Colonic mucosa (tissue), 4 donors: Measurements from ENCODE around the gene FRS3. TPM values are rescaled to one million over a fixed set of nuclear protein-coding genes. Genes with fewer than 3 reads are reported as not detected.
A peak's percentile ranks its signal among the peaks of the same experiment; 100 is the strongest.
"Not testable (repeated sequence)": the region's sequence is repeated elsewhere in the genome, so short reads cannot be mapped to it uniquely, and the experiment has no call there.

ENCODE experiments used
- DNase-seq: peaks from one replicate; pipeline ENCODE4 v3.0.0-alpha.2; 2020
- H3K27ac ChIP-seq: fragments of 200-600 bp; one replicate; pipeline ENCODE4 v1.8.0; 2021
- H3K27me3 ChIP-seq: fragments of 200-600 bp; one replicate; pipeline ENCODE4 v1.8.0; 2021
- H3K36me3 ChIP-seq: fragments of 200-600 bp; one replicate; pipeline ENCODE4 v1.8.0; 2021
- H3K4me1 ChIP-seq: fragments of 200-600 bp; one replicate; pipeline ENCODE4 v1.8.0; 2021; ENCODE audit warnings: mild to moderate bottlenecking
- H3K4me3 ChIP-seq: fragments of 200-600 bp; one replicate; pipeline ENCODE4 v1.8.0; 2021
- H3K9ac ChIP-seq, 2 donors: one replicate each; pipeline ENCODE4 v1.7.0; 2013; ENCODE audit warnings: control low read depth in 2 of 2, low read depth in 2 of 2, low read length in 2 of 2
- H3K9me3 ChIP-seq: fragments of 200-600 bp; one replicate; pipeline ENCODE4 v1.8.0; 2021
- intact Hi-C: fragments of 100-400 bp; cut with DNase I; formaldehyde crosslinking; loops from one replicate; pipeline ENCODE4 v1.14.1; 2022
- total RNA-seq, 2 donors: library from RNA; stranded (reverse); fragmentation: NEBNext Ultra II Directional in 1 of 2; extraction: Animal tissue kit (Norgen Biotek cat#: 25700) in 1 of 2; gene quantifications; one replicate each; pipeline ENCODE4 v1.2.1, GENCODE V29; 2021
- TF ChIP-seq, protein P1 (sequence below): fragments of 200-600 bp; IDR thresholded peaks from one replicate; pipeline ENCODE4 v1.8.0; 2022; ENCODE audit warnings: antibody characterized with exemption, mild to moderate bottlenecking
- donor health status: healthy.
- donor health status: DM: no; HTN: no; CAD: no.
- donor health status: DM: no; HTN: no; CAD: no.

Gene FRS3
- total RNA-seq, 2 donors from 2014 or later, result 2.7 to 3.4 TPM

DNA sequence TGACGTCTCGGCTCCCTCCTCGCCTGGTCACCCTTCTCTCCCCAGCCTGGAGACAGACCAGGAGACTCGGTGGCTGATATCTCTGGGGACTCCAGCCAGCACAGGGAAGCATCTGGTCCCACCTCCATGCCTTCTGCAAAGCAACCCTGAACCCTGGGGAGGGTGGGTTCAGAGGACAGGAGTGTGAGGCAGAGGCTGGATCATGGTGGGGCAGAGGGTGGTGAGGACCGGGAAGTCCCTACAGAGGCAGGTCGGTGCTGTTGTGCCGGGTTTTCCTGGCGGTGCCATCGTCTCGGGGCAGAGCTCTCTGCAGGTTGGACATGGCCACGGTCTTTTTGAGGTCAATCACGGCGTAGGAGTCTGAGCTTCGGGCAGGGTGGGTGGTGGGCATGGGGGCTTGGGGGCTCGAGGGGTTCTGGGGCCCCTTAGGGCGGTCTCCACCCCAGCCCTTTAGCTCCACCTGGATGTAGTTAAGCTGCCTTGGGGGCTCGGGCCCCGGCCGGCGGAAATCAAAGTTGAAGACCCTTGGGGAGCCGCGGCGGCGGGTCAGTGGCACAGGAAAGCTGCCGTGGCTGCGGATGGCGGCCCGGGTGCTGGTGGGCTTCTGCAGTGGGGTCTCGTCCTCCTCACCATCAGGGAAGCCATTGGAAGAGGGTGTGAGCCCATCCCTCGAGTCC, 9.2 kb downstream of the FRS3 start:
- TF ChIP-seq, protein P1, sequence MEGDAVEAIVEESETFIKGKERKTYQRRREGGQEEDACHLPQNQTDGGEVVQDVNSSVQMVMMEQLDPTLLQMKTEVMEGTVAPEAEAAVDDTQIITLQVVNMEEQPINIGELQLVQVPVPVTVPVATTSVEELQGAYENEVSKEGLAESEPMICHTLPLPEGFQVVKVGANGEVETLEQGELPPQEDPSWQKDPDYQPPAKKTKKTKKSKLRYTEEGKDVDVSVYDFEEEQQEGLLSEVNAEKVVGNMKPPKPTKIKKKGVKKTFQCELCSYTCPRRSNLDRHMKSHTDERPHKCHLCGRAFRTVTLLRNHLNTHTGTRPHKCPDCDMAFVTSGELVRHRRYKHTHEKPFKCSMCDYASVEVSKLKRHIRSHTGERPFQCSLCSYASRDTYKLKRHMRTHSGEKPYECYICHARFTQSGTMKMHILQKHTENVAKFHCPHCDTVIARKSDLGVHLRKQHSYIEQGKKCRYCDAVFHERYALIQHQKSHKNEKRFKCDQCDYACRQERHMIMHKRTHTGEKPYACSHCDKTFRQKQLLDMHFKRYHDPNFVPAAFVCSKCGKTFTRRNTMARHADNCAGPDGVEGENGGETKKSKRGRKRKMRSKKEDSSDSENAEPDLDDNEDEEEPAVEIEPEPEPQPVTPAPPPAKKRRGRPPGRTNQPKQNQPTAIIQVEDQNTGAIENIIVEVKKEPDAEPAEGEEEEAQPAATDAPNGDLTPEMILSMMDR, result no peak
- Histone ChIP-seq H3K9ac (no peak overlapping the region), H3K36me3 (no peaks in the 10 kb centered on the region), H3K27ac (no peak overlapping the region), H3K27me3 (no peaks in the 10 kb centered on the region), H3K9me3 (no peaks in the 10 kb centered on the region), H3K4me3 (no peak overlapping the region), H3K4me1 (peaks cover 4% of the 10 kb centered on the region)
- no peak for DNase-seq
- intact Hi-C loops, result loop anchor here (10.0 kb wide), 2 partner anchors 166 to 406 kb away; no protein-coding TSS in a partner anchor

DNA sequence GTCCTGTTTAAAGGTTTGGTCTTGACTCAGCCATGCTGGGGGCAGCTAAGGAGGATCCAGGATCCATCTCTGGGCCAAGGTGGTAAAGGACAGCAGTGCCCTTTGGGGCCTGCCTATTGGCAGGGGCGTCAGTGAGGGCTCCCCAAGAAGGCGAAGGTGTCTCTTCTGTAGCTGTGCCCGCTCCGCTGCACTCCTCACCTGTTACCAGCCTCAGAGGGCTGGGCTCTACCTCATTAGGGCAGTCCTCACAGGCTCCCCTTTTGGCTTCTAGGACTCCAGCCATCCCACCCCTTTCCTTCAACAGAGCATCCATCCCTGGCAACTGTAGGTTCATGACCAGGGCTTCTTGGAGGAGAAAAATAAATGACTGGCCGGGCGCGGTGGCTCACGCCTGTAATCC, 10.3 kb downstream of the FRS3 start:
- H3K27ac ChIP-seq, result no peak overlapping the region
- TF ChIP-seq, protein P1, result no peak
- no peak overlapping the region for H3K9ac ChIP-seq
- no peak for DNase-seq
- no peaks in the 10 kb centered on the region for H3K36me3 ChIP-seq
- H3K4me3 ChIP-seq, result no peak overlapping the region
- H3K9me3 ChIP-seq, result no peaks in the 10 kb centered on the region
- peaks cover 4% of the 10 kb centered on the region for H3K4me1 ChIP-seq
- intact Hi-C loops, result no loop called here
- H3K27me3 ChIP-seq, result no peaks in the 10 kb centered on the region

DNA sequence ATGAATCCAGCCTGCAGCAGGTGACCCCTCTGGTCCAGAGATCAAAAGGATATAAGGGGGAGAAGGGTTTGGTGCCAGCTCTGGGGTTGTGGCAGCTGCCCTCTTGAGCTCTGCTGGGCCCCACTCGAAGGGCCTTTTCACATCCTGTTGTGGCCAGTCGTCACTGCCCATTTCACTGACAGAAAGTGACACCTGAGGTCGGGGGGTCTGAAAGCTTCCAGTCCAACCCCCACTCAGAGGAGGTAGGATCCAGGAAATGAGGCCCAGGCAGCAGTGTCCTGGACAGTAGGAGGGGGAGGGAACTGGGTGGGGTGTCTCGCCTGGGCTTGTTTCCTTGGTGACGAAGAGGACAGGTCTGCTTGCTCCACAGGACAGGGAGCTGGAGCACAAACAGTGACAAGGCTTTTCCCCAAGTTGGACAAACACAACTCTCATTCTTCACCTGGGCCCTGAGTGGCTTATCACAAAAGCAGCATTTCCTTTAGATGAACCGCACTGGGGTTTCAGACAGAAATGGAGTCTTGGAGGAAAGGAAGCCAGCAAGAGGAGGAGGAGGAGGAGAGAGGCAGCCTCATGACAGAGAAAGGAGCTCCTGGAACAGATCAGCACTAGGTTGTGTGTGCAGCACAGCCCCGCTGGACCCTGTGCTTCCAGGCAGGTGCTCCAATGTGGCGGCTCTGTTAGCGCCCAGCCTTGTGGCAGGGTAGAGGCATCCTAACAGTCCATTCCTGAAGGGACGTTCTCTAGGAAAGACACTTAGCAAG, 11.0 kb downstream of the FRS3 start:
- intact Hi-C loops, result no loop called here
- Histone ChIP-seq H3K9me3 (no peaks in the 10 kb centered on the region), H3K36me3 (no peaks in the 10 kb centered on the region), H3K4me3 (no peak overlapping the region), H3K9ac (no peak overlapping the region), H3K27me3 (no peaks in the 10 kb centered on the region), H3K4me1 (peaks cover 4% of the 10 kb centered on the region), H3K27ac (no peak overlapping the region)
- TF ChIP-seq, protein P1, result no peak
- peak; percentile 60 for DNase-seq

DNA sequence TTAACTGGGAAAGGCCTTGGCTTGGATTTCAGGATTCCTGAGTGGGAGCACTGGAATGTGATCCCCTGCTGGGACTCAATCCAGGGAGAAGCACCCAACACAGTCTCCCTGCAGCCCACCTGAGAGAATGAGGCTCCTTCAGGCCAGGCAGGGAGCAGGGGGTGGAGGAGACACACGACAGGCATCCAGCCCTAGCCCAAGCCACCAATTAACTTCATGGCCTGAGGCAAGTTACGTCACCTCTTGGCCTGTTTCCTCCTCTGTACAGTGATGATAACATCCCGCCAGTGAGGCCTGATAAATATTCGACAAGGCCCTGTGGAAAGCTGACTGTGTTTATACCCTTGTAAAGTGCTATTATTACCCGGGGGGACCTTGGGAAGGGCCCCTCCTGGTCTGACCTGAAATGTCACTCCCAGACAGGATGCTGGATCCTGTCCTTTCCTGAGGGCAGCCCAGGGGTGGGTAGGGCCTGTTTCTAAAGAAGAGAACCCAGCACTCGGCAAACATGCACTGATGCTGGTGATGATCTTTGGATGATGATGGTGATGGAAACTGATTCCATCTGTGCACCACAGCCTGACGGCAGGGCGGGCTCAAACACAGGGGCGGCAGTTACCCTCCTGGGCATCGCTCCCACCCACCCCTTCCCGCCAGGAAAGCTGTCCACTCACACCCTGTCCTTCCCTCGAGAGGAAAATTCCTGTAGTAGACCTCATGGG, 12.4 kb downstream of the FRS3 start:
- Histone ChIP-seq H3K27me3 (no peaks in the 10 kb centered on the region), H3K9ac (no peak overlapping the region), H3K36me3 (no peaks in the 10 kb centered on the region), H3K9me3 (no peaks in the 10 kb centered on the region), H3K4me1 (peaks cover 4% of the 10 kb centered on the region), H3K27ac (peak overlapping the region; percentile 17), H3K4me3 (no peak overlapping the region)
- intact Hi-C loops, result no loop called here
- TF ChIP-seq, protein P1, result no peak
- DNase-seq, result peak; percentile 68

DNA sequence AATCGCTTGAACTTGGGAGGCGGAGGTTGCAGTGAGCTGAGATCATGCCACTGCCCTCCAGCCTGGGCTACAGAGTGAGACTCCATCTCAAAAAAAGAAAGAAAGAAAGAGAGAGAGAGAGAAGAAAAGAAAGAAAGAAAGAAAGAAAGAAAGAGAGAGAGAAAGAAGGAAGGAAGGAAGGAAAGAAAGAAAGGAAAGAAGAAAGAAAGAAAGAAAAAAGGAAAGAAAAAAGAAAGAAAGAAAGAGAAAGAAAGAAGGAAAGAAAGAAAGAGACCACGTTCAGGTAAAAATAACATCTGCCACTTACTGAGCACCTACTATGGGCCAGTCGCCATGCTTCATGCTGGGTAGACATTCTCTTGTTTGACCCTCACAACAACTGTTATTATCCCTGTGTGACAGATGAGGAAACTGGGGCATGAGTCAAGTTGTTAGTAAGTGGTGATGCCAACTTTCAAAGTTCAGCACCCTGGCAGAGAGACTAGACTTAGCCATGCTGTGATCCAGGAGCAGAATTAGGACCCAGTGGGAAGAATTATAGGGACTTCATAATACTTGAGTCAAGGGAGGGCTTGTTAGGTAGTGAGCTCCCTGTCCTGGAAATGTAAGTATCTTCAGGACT, 13.5 kb downstream of the FRS3 start:
- intact Hi-C loops, H3K36me3 ChIP-seq, H3K4me1 ChIP-seq, DNase-seq, H3K9me3 ChIP-seq, H3K4me3 ChIP-seq, H3K9ac ChIP-seq, H3K27me3 ChIP-seq, H3K27ac ChIP-seq: not testable (repeated sequence)
